Measurements from ENCODE around the gene ITGB6. TPM values are rescaled to one million over a fixed set of nuclear protein-coding genes. Genes with fewer than 3 reads are reported as not detected.

The ITGB6 gene
- total RNA-seq, 1 donor from 2014 or later = 21.1 TPM

GRCh38 chr2:160141419-160141818 lies 58.7 kb downstream of the ITGB6 start:
- Histone ChIP-seq H3K4me3 (ENCODE audit: low read depth, low read length) (no peak overlapping the region), H3K36me3 (ENCODE audit: control insufficient read depth, insufficient read depth, low read length) (peaks cover 10% of the 10 kb centered on the region), H3K27me3 (ENCODE audit: control insufficient read depth, insufficient read depth, low read length) (no peaks in the 10 kb centered on the region)
- DNase-seq (ENCODE audit: low read depth) (no peak), FAIRE-seq (no peak)
- TF ChIP-seq, protein P1, sequence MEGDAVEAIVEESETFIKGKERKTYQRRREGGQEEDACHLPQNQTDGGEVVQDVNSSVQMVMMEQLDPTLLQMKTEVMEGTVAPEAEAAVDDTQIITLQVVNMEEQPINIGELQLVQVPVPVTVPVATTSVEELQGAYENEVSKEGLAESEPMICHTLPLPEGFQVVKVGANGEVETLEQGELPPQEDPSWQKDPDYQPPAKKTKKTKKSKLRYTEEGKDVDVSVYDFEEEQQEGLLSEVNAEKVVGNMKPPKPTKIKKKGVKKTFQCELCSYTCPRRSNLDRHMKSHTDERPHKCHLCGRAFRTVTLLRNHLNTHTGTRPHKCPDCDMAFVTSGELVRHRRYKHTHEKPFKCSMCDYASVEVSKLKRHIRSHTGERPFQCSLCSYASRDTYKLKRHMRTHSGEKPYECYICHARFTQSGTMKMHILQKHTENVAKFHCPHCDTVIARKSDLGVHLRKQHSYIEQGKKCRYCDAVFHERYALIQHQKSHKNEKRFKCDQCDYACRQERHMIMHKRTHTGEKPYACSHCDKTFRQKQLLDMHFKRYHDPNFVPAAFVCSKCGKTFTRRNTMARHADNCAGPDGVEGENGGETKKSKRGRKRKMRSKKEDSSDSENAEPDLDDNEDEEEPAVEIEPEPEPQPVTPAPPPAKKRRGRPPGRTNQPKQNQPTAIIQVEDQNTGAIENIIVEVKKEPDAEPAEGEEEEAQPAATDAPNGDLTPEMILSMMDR (IDR thresholded peaks at IDR 0.05; ENCODE audit: insufficient read depth, low read length, severe bottlenecking) = no peak

GRCh38 chr2:160140471-160140870 lies 59.6 kb downstream of the ITGB6 start:
- no peak for DNase-seq (ENCODE audit: low read depth)
- Histone ChIP-seq H3K36me3 (ENCODE audit: control insufficient read depth, insufficient read depth, low read length) (peaks cover 7% of the 10 kb centered on the region), H3K27me3 (ENCODE audit: control insufficient read depth, insufficient read depth, low read length) (no peaks in the 10 kb centered on the region), H3K4me3 (ENCODE audit: low read depth, low read length) (no peak overlapping the region)
- no peak for FAIRE-seq
- TF ChIP-seq, protein P1 (IDR thresholded peaks at IDR 0.05; ENCODE audit: insufficient read depth, low read length, severe bottlenecking) = no peak

DNA sequence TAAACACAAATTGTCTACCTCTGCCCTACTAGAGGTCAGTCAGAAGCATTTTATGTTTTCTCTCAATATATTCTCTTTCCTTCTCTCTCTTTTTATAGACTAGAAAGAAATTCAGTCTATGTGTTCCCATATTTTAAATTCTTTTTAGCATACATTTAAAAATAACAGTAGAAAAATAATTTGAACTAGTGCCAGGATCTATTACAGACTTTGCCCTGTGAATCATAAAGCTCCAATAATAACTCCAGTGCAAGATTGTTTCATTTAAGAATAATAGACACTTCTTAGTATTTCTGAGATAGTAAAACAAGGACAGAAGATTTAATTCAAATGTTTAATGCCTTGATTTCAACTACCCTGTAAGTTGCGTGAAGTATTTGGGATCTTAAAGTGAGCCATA lies 60.1 kb downstream of the ITGB6 start:
- DNase-seq (ENCODE audit: low read depth) (no peak), FAIRE-seq (no peak)
- no peaks in the 10 kb centered on the region for H3K27me3 ChIP-seq (ENCODE audit: control insufficient read depth, insufficient read depth, low read length)
- H3K36me3 ChIP-seq (ENCODE audit: control insufficient read depth, insufficient read depth, low read length) = peaks cover 6% of the 10 kb centered on the region
- TF ChIP-seq, protein P1 (IDR thresholded peaks at IDR 0.05; ENCODE audit: insufficient read depth, low read length, severe bottlenecking) = no peak
- no peak overlapping the region for H3K4me3 ChIP-seq (ENCODE audit: low read depth, low read length)

DNA sequence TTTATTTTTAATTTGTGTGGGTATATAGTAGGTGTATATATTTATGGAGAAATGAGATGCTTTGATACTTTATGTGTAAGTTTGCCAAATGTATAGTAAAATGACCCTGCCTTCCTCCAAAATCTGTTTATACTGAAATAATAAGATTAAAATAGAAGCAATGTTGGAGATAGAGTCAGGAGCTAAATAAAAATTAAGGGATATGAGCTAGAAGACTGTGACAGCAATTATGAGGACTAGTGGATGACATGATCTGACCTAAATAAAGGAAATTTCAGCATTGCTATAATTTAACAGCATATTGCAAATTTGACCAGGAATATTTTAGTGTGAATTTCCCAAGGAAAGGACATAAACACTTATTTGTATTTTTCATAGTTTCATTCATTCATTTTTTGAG lies 60.7 kb downstream of the ITGB6 start:
- TF ChIP-seq, protein P1 (IDR thresholded peaks at IDR 0.05; ENCODE audit: insufficient read depth, low read length, severe bottlenecking) = no peak
- Histone ChIP-seq H3K27me3 (ENCODE audit: control insufficient read depth, insufficient read depth, low read length) (no peaks in the 10 kb centered on the region), H3K36me3 (ENCODE audit: control insufficient read depth, insufficient read depth, low read length) (peaks cover 6% of the 10 kb centered on the region), H3K4me3 (ENCODE audit: low read depth, low read length) (no peak overlapping the region)
- DNase-seq (ENCODE audit: low read depth) (no peak), FAIRE-seq (no peak)

DNA sequence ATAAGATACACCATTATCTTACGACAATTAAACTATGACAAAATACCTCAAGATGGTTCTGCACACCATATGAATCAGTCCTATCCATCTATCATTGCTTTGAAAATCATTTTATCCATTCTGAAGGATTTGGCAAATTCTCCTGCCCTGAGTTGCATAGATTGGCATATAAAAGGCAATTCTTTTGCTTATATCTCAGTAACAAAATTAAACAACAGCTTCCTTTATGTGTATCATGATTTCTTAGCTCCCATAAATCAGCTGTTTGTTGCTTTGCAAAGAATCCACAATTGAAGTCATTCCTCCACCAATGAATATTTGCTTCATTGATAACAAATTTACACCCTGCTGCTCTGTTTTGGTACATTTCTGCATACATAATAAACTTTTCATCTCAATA lies 61.7 kb downstream of the ITGB6 start:
- no peak for DNase-seq (ENCODE audit: low read depth)
- peaks cover 6% of the 10 kb centered on the region for H3K36me3 ChIP-seq (ENCODE audit: control insufficient read depth, insufficient read depth, low read length)
- H3K4me3 ChIP-seq (ENCODE audit: low read depth, low read length) = no peak overlapping the region
- no peaks in the 10 kb centered on the region for H3K27me3 ChIP-seq (ENCODE audit: control insufficient read depth, insufficient read depth, low read length)
- TF ChIP-seq, protein P1 (IDR thresholded peaks at IDR 0.05; ENCODE audit: insufficient read depth, low read length, severe bottlenecking) = no peak
- no peak for FAIRE-seq

DNA sequence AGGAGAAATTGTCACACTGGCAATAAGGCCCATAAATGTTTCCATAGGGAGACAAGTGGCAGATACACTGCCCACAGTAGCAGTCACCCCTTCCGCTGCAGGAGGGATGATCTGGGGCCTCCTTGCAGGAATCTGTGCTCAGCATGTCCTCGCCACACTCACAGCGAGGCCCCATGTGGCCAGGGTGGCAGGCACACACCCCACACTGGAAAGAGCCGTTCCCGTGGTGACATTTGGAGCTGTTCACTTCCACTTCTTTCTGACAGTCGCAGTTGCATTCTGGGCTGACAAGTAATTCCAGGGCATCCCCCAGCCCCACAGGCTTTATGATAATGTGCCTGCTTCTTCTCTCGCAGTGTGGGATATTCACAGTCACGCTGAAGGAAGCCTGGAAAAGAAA lies 62.6 kb downstream of the ITGB6 start:
- H3K36me3 ChIP-seq (ENCODE audit: control insufficient read depth, insufficient read depth, low read length) = peaks cover 6% of the 10 kb centered on the region
- no peaks in the 10 kb centered on the region for H3K27me3 ChIP-seq (ENCODE audit: control insufficient read depth, insufficient read depth, low read length)
- DNase-seq (ENCODE audit: low read depth) (no peak), FAIRE-seq (no peak)
- no peak overlapping the region for H3K4me3 ChIP-seq (ENCODE audit: low read depth, low read length)
- TF ChIP-seq, protein P1 (IDR thresholded peaks at IDR 0.05; ENCODE audit: insufficient read depth, low read length, severe bottlenecking) = no peak

All from bronchial epithelial cell (primary cell).